Esophagus squamous epithelium (tissue), 4 donors: ENCODE measurements around the gene TMEM140.
"Not testable (repeated sequence)": the region's sequence is repeated elsewhere in the genome, so short reads cannot be mapped to it uniquely, and the experiment has no call there.

Source experiments
- POLR2A ChIP-seq, 4 donors: fragments of 450-650 bp; IDR thresholded peaks; one replicate each; pipeline ENCODE4 v1.6.1; 2017; ENCODE audit warnings: antibody characterized with exemption in 4 of 4, mild to moderate bottlenecking in 4 of 4, moderate library complexity in 3 of 4
- TF ChIP-seq, protein P1 (sequence below), 6 experiments: fragments of 450-650 bp in 4 of 6; fragments of 200-600 bp in 2 of 6; sonication (generic) in 2 of 6; IDR thresholded peaks; one replicate each; pipeline ENCODE4 v1.5.1; 2016 to 2019; ENCODE audit warnings: antibody characterized with exemption in 6 of 6, mild to moderate bottlenecking in 4 of 6, moderate library complexity in 4 of 6

DNA sequence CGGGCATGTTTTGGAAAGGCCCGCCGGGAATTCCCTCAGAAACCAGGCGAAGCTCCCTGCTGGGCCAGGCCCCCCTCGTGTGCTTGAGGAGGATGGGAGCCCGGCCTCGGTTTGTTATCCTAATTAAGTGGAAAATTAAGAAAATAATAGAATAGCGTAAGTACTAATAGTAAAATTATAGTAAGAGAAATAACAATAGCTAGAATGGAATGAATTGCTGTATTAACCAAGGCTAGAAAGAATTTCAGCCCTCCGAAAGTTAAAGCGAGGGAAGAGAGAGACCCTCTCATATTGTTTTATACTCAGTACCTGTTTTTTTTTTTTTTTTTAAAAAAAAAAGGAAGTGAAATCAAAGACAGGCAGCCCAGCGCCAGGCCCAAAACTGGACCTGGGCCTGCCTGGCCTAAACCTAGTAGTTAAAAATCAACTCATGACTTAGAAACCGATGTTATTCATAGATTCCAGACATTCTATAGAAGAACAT lies 23.2 kb downstream of the TMEM140 start:
- TF ChIP-seq, protein P1, sequence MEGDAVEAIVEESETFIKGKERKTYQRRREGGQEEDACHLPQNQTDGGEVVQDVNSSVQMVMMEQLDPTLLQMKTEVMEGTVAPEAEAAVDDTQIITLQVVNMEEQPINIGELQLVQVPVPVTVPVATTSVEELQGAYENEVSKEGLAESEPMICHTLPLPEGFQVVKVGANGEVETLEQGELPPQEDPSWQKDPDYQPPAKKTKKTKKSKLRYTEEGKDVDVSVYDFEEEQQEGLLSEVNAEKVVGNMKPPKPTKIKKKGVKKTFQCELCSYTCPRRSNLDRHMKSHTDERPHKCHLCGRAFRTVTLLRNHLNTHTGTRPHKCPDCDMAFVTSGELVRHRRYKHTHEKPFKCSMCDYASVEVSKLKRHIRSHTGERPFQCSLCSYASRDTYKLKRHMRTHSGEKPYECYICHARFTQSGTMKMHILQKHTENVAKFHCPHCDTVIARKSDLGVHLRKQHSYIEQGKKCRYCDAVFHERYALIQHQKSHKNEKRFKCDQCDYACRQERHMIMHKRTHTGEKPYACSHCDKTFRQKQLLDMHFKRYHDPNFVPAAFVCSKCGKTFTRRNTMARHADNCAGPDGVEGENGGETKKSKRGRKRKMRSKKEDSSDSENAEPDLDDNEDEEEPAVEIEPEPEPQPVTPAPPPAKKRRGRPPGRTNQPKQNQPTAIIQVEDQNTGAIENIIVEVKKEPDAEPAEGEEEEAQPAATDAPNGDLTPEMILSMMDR (IDR thresholded peaks at IDR 0.05) = not testable (repeated sequence)
- TF ChIP-seq POLR2A (IDR thresholded peaks at IDR 0.05) = not testable (repeated sequence)
